Left lung (tissue), 10 donors: Measurements from ENCODE around the gene SIGLEC7. TPM values are rescaled to one million over a fixed set of nuclear protein-coding genes. Genes with fewer than 3 reads are reported as not detected.

ENCODE experiments used
- ATAC-seq: fragments of 200-7000 bp; cut with Tn5 transposase; one replicate; pipeline ENCODE4 v1.9.1; 2020; ENCODE audit warnings: moderate library complexity
- DNase-seq, 4 donors: peaks; one replicate each; pipeline ENCODE4 v3.0.0-alpha.2; 2013 to 2020
- H3K27ac ChIP-seq, 2 donors: fragments of 200-600 bp; sonication (generic) in 1 of 2; one replicate each; pipeline versions ENCODE4 v1.5.0 to v1.8.0; 2020 to 2021
- H3K27me3 ChIP-seq, 2 donors: fragments of 200-600 bp; sonication (generic) in 1 of 2; one replicate each; pipeline versions ENCODE4 v1.5.0 to v1.8.0; 2020 to 2021
- H3K36me3 ChIP-seq, 2 donors: fragments of 200-600 bp; sonication (generic) in 1 of 2; one replicate each; pipeline versions ENCODE4 v1.5.0 to v1.8.0; 2020 to 2021
- H3K4me1 ChIP-seq, 2 donors: fragments of 200-600 bp; one replicate each; pipeline ENCODE4 v1.8.0; 2021
- H3K4me3 ChIP-seq, 2 donors: fragments of 200-600 bp; sonication (generic) in 1 of 2; one replicate each; pipeline versions ENCODE4 v1.5.0 to v1.8.0; 2020 to 2021; ENCODE audit warnings: mild to moderate bottlenecking in 1 of 2
- H3K9me3 ChIP-seq, 2 donors: fragments of 200-600 bp; sonication (generic) in 1 of 2; one replicate each; pipeline versions ENCODE4 v1.5.0 to v1.8.0; 2020 to 2021
- intact Hi-C, 2 donors: fragments of 100-400 bp; cut with DNase I; formaldehyde crosslinking; loops; one replicate each; pipeline versions ENCODE4 v1.11.2 to v1.14.2; 2022
- polyA plus RNA-seq, 6 donors: library from polyadenylated mRNA; unstranded; fragments of 120-200 nt; gene quantifications; one replicate each; pipeline ENCODE4 v1.2.1, GENCODE V29; 2013; ENCODE audit not compliant: insufficient read length in 6 of 6
- total RNA-seq, 2 donors: library from RNA; stranded (reverse); fragmentation: NEBNext Ultra II Directional; extraction: Animal tissue kit (Norgen Biotek cat#: 25700); gene quantifications; one replicate each; pipeline ENCODE4 v1.2.1, GENCODE V29; 2021
- TF ChIP-seq, protein P1 (sequence below), 2 donors: fragments of 200-600 bp; sonication (generic) in 1 of 2; IDR thresholded peaks; one replicate each; pipeline versions ENCODE4 v1.5.0 to v1.8.0; 2021; ENCODE audit warnings: antibody characterized with exemption in 2 of 2
- donor health status: DM: no; HTN: yes; CAD: no.
- donor health status: DM: no; HTN: no; CAD: no.

SIGLEC7 gene
- total and polyA plus RNA-seq, 8 donors, result 0.63 to 10.4 (median 0.78) TPM

DNA sequence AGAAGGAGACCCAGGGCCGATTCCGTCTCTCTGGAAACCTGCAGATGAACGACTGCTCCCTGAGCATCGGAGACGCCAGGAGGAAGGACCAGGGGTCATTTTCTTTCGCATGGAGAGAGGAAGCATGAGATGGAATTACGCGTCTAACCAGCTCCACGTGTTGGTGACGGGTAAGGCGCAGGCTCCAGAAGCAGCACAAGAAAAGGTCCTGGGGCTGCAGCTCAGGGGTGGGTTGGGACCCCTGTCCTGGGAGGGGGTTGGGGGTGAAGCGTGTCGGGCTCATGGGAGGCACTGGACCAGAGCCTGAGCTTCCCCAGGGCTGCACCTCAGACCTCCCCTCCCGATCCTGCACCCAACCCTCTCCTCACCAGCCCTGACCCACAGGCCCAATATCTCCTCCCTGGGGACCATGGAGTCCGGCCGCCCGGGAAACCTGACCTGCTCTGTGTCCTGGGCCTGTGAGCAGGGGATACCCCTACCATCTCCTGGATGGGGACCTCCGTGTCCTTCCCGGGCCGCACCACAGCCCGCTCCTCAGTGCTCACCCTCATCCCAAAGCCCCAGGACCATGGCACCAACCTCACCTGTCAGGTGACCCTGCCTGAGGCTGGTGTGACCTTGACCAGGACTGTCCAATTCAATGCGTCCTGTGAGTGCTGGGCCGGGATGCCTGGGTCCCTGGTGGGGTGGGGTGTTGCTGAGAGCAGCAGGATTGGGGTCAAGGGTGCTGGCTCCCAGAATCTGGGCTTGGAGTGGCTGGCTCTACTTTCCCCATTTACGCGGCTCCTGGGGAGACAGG, 43.2 kb downstream of the SIGLEC7 start:
- Histone ChIP-seq H3K4me3 (no peak overlapping the region), H3K27me3 (peaks cover 0 to 46% of the 10 kb centered on the region in 2 donors), H3K36me3 (no peaks in the 10 kb centered on the region), H3K4me1 (no peaks in the 10 kb centered on the region), H3K27ac (no peak overlapping the region), H3K9me3 (no peaks in the 10 kb centered on the region)
- no peak for ATAC-seq
- no peak for DNase-seq
- TF ChIP-seq, protein P1, sequence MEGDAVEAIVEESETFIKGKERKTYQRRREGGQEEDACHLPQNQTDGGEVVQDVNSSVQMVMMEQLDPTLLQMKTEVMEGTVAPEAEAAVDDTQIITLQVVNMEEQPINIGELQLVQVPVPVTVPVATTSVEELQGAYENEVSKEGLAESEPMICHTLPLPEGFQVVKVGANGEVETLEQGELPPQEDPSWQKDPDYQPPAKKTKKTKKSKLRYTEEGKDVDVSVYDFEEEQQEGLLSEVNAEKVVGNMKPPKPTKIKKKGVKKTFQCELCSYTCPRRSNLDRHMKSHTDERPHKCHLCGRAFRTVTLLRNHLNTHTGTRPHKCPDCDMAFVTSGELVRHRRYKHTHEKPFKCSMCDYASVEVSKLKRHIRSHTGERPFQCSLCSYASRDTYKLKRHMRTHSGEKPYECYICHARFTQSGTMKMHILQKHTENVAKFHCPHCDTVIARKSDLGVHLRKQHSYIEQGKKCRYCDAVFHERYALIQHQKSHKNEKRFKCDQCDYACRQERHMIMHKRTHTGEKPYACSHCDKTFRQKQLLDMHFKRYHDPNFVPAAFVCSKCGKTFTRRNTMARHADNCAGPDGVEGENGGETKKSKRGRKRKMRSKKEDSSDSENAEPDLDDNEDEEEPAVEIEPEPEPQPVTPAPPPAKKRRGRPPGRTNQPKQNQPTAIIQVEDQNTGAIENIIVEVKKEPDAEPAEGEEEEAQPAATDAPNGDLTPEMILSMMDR (IDR thresholded peaks at IDR 0.05), result no peak
- intact Hi-C loops, result no loop called here

DNA sequence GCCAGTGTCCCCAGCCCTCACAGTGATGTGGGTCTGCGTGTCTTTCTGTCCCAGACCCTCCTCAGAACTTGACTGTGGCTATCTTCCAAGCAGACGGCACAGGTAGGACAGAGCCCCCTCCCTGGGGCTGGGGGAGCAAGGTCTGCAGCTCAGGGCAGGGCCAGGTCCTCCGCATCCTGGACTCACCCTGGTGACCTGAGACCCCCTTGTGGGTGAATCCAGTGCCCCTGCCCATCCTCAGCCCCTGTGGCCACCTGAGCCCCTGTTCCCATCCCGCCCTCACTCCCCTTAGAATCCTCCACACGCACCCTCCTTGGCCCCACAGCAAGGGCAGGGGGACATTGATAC, 43.7 kb downstream of the SIGLEC7 start:
- Histone ChIP-seq H3K4me1 (no peaks in the 10 kb centered on the region), H3K9me3 (no peaks in the 10 kb centered on the region)
- intact Hi-C loops, result no loop called here

DNA sequence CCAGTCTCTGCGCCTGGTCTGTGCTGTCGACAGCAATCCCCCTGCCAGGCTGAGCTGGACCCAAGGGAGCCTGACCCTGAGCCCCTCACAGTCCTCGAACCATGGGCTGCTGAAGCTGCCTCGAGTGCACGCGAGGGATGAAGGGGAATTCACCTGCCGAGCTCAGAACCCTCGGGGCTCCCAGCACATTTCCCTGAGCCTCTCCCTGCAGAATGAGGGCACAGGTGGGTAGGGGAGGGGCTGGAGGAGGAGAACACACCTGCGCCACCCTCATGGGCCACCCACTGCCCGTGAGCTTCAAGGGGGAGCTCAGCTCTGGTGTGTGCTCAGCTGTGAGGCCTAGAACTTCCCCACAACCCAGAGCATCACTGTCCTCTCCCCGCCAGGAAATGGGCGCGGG, 44.2 kb downstream of the SIGLEC7 start:
- TF ChIP-seq, protein P1 (IDR thresholded peaks at IDR 0.05), result no peak
- Histone ChIP-seq H3K27ac (no peak overlapping the region), H3K36me3 (no peaks in the 10 kb centered on the region), H3K9me3 (no peaks in the 10 kb centered on the region), H3K4me3 (no peak overlapping the region), H3K27me3 (peaks cover 0 to 45% of the 10 kb centered on the region in 2 donors), H3K4me1 (no peaks in the 10 kb centered on the region)
- DNase-seq, result no peak
- no peak for ATAC-seq
- intact Hi-C loops, result no loop called here

More for the DNA sequence above, 43.7 kb downstream of the SIGLEC7 start:
- Histone ChIP-seq H3K27me3 (peaks cover 0 to 46% of the 10 kb centered on the region in 2 donors), H3K27ac (no peak overlapping the region), H3K36me3 (no peaks in the 10 kb centered on the region), H3K4me3 (no peak overlapping the region)
- ATAC-seq (no peak), DNase-seq (no peak)
- TF ChIP-seq, protein P1 (IDR thresholded peaks at IDR 0.05), result no peak

DNA sequence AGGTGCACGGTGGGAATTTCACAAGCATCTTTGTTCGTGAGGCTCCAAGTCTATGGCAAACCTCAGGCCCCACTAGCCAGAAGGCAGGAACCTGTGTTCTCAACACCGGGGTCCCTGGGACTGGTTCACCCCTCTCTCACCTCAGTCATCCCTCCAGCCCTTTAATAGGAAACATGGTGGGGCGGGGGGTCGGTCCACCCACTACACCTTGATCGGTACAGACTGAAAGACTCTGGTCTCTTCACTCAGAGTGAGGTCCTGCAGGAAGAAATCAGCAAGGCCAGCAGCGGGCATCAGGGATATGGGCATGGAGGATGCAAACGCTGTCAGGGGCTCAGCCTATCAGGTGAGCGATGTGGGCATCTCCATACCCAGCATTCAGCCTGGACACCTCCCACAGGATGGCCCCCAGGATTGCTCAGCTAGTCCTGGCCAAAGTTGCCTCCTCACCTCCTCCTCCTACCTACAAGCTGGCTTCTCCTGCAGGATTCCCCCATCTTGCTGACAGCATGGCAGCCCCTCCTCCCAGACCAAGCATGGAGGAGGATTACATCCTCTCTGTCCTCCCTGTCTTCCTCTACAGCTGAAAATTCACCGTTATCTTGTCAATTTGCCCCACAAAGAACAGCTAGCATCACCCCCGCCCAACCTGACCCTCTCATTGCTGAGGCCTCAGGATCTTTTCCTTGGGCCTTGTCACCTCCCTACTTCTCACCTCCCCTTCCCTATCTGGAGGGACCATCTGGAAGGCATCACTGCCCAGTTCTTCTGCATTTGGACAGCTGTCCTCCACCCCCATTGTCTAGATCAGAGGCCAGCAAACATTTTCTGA, 45.5 kb downstream of the SIGLEC7 start:
- H3K4me3 ChIP-seq, result no peak overlapping the region
- TF ChIP-seq, protein P1 (IDR thresholded peaks at IDR 0.05), result no peak
- intact Hi-C loops, result no loop called here

DNA sequence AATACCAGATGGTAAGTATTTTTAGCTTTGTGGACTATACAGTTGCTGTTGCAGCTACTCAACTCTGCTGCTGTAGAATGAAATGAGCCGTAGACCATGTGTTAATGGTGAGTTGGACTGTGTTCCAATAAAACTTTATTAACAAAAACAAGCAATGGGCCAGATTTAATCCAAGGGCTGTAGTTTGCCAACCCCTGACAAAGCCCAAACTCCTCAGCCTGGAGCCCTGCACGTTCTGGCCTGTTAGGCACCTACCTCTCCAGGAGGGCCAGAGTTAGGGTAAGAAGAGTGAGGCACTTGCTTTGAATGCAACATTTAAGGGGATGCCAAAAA, 46.1 kb downstream of the SIGLEC7 start:
- intact Hi-C loops, result no loop called here
- peaks cover 0 to 33% of the 10 kb centered on the region in 2 donors for H3K27me3 ChIP-seq
- H3K36me3 ChIP-seq, result no peaks in the 10 kb centered on the region
- H3K9me3 ChIP-seq, result no peaks in the 10 kb centered on the region
- no peak for ATAC-seq
- H3K4me3 ChIP-seq, result no peak overlapping the region
- H3K27ac ChIP-seq, result no peak overlapping the region
- no peaks in the 10 kb centered on the region for H3K4me1 ChIP-seq
- no peak for DNase-seq
- TF ChIP-seq, protein P1 (IDR thresholded peaks at IDR 0.05), result no peak

More for the DNA sequence above, 45.5 kb downstream of the SIGLEC7 start:
- Histone ChIP-seq H3K27ac (no peak overlapping the region), H3K27me3 (peaks cover 0 to 35% of the 10 kb centered on the region in 2 donors), H3K36me3 (no peaks in the 10 kb centered on the region), H3K4me1 (no peaks in the 10 kb centered on the region), H3K9me3 (no peaks in the 10 kb centered on the region)
- no peak for ATAC-seq
- no peak for DNase-seq
